GM12873 (cell line): Measurements from ENCODE around the gene ARMC12.

Experiments used
- CTCF ChIP-seq: IDR thresholded peaks from 2 replicates; pipeline ENCODE4 v1.5.1; 2012; ENCODE audit warnings: low read depth, mild to moderate bottlenecking, moderate library complexity, low read length, control low read depth; ENCODE audit not compliant: insufficient read depth; ENCODE audit errors: missing control alignments

ARMC12 gene

GRCh38 chr6:35796236-35796635, 59.4 kb downstream of the ARMC12 start:
- no peak for TF ChIP-seq CTCF

- TF ChIP-seq CTCF: no peak
Measured at GRCh38 chr6:35797837-35798526, 61.1 kb downstream of the ARMC12 start.
